DOHH2 (cell line): Measurements from ENCODE around the gene ZNF354B.
"Not testable (repeated sequence)": the region's sequence is repeated elsewhere in the genome, so short reads cannot be mapped to it uniquely, and the experiment has no call there.

ENCODE experiments used
- H3F3A ChIP-seq: fragments of 200-600 bp; sonication (generic), shearing (Covaris generic); 2 replicates; pipeline ENCODE4 v1.6.0; 2016; ENCODE audit warnings: antibody characterized with exemption, mild to moderate bottlenecking; ENCODE audit not compliant: control insufficient read depth, insufficient read depth
- H3K27ac ChIP-seq: fragments of 200-600 bp; sonication (generic); 2 replicates; pipeline ENCODE4 v1.5.1; 2014; ENCODE audit warnings: low read depth, mild to moderate bottlenecking, low read length, moderate library complexity
- H3K27me3 ChIP-seq: fragments of 200-600 bp; sonication (generic); 2 replicates; pipeline ENCODE4 v1.6.1; 2014; ENCODE audit warnings: mild to moderate bottlenecking, low read length, mixed read lengths; ENCODE audit not compliant: control insufficient read depth
- H3K36me3 ChIP-seq: fragments of 200-600 bp; sonication (generic); 2 replicates; pipeline ENCODE4 v1.6.1; 2014; ENCODE audit warnings: mild to moderate bottlenecking, low read length, moderate library complexity, mixed read lengths; ENCODE audit not compliant: control insufficient read depth
- H3K4me1 ChIP-seq: fragments of 200-600 bp; sonication (generic); 2 replicates; pipeline ENCODE4 v1.6.1; 2014; ENCODE audit warnings: mild to moderate bottlenecking, low read length, mixed read lengths; ENCODE audit not compliant: control insufficient read depth
- H3K4me2 ChIP-seq: fragments of 200-600 bp; sonication (generic); 2 replicates; pipeline ENCODE4 v1.6.0; 2014; ENCODE audit warnings: mild to moderate bottlenecking, low read length, moderate library complexity
- H3K4me3 ChIP-seq: fragments of 200-600 bp; sonication (generic); 2 replicates; pipeline ENCODE4 v1.5.1; 2014; ENCODE audit warnings: mild to moderate bottlenecking, low read length, mixed read lengths
- H3K79me2 ChIP-seq: fragments of 200-600 bp; sonication (generic); 2 replicates; pipeline ENCODE4 v1.6.1; 2014; ENCODE audit warnings: mild to moderate bottlenecking, low read length, mixed read lengths; ENCODE audit not compliant: control insufficient read depth
- H3K9me2 ChIP-seq: fragments of 200-600 bp; sonication (generic); replicated peaks from 2 replicates; pipeline ENCODE4 v1.6.1; 2014; ENCODE audit warnings: mild to moderate bottlenecking, low read length, mixed read lengths; ENCODE audit not compliant: control insufficient read depth
- H3K9me3 ChIP-seq: fragments of 200-600 bp; sonication (generic); 2 replicates; pipeline ENCODE4 v1.6.1; 2014; ENCODE audit warnings: antibody characterized with exemption, low read length, mixed read lengths; ENCODE audit not compliant: control insufficient read depth, insufficient read depth
- H4K20me1 ChIP-seq: fragments of 200-600 bp; sonication (generic); 2 replicates; pipeline ENCODE4 v1.6.0; 2014; ENCODE audit warnings: low read depth, mild to moderate bottlenecking, antibody characterized with exemption, low read length, moderate library complexity; ENCODE audit not compliant: control insufficient read depth, insufficient read depth
- CTCF ChIP-seq: fragments of 200-600 bp; sonication (generic); IDR thresholded peaks from one replicate; pipeline ENCODE4 v1.5.1; 2014; ENCODE audit warnings: antibody characterized with exemption, mild to moderate bottlenecking, low read depth, low read length; ENCODE audit not compliant: poor library complexity, severe bottlenecking
- EZH2phosphoT487 ChIP-seq: fragments of 200-600 bp; sonication (generic); IDR thresholded peaks from 2 replicates; pipeline ENCODE4 v1.6.1; 2017; ENCODE audit warnings: borderline replicate concordance, mild to moderate bottlenecking, antibody characterized with exemption, low read length, moderate library complexity, mixed read lengths

Gene ZNF354B

GRCh38 chr5:178831049-178831448 is 28.7 kb upstream of the ZNF354B start:
- Histone ChIP-seq H3K27ac (no peak overlapping the region), H3K27me3 (no peaks in the 10 kb centered on the region), H3K36me3 (no peaks in the 10 kb centered on the region), H3K4me2 (no peak overlapping the region), H3K9me3 (no peaks in the 10 kb centered on the region), H3F3A (no peaks in the 10 kb centered on the region), H4K20me1 (no peaks in the 10 kb centered on the region), H3K9me2 (no peaks in the 10 kb centered on the region), H3K4me3 (no peak overlapping the region), H3K4me1 (no peaks in the 10 kb centered on the region), H3K79me2 (no peaks in the 10 kb centered on the region)
- TF ChIP-seq EZH2phosphoT487: no peak
- TF ChIP-seq CTCF: peak; percentile 15

- Histone ChIP-seq H3K9me2 (no peaks in the 10 kb centered on the region), H3K27ac (no peak overlapping the region), H4K20me1 (no peaks in the 10 kb centered on the region), H3K27me3 (no peaks in the 10 kb centered on the region), H3K4me3 (no peak overlapping the region), H3K79me2 (no peaks in the 10 kb centered on the region), H3K4me2 (no peak overlapping the region), H3K36me3 (no peaks in the 10 kb centered on the region), H3K9me3 (no peaks in the 10 kb centered on the region), H3K4me1 (no peaks in the 10 kb centered on the region), H3F3A (no peaks in the 10 kb centered on the region)
- TF ChIP-seq CTCF: no peak
- no peak for TF ChIP-seq EZH2phosphoT487
These were observed 27.0 kb upstream of the ZNF354B start for GRCh38 chr5:178832618-178833201.

DNA sequence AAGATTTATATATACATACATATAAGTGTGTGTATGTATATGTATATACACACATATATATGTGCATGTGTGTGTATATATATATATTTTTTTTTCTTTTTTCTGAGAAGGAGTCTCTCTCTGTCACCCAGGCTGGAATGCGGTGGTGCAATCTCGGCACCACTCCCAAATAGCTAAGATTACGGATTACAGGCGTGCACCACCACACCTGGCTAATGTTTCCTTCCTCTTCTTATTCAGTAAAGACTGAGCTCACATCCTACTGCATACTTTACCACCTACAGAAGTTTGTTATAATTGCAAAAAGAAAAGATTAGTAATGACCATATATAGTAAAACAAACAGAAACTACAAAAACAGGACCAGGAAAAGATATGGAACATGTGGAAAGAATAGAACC is 23.1 kb upstream of the ZNF354B start:
- Histone ChIP-seq H3K79me2 (no peaks in the 10 kb centered on the region), H3K4me1 (no peaks in the 10 kb centered on the region), H3K27me3 (no peaks in the 10 kb centered on the region), H3K4me3 (no peak overlapping the region), H3K9me3 (no peaks in the 10 kb centered on the region), H3K9me2 (no peaks in the 10 kb centered on the region), H3K36me3 (no peaks in the 10 kb centered on the region), H3K4me2 (no peak overlapping the region), H3F3A (no peaks in the 10 kb centered on the region), H3K27ac (no peak overlapping the region), H4K20me1 (no peaks in the 10 kb centered on the region)
- no peak for TF ChIP-seq EZH2phosphoT487
- TF ChIP-seq CTCF: no peak

DNA sequence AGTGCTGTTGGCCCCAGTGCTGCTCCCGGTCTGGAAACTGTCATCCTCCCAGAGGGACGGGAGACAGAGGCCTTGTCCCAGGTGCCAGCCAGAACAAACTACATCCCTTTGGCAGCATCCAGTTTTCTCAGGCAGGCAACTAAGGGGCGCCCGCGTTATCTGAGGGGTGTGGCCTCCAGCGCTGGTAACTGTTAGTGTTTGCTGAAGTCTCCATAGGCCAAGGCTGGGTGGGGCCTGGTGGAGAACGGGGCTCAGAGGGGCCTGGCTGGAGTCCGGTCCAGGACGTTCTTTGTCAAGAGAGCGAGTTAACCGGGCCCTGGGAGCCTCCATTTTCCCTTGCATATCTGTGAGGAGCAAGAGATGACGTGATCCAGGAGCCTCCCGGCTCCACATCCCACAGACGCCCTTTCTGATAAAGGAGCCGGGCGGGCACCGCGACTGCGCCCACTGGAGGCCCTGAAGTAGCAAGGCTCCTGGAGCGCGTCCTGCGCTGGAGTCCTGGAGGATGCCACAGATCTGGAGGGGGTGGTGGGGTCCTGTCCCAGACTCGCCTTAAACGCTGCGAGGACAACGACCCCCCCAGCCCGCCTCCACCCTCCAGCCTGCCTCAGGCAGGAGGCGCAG is 20.9 kb upstream of the ZNF354B start:
- H3K4me1 ChIP-seq, H4K20me1 ChIP-seq, H3K4me3 ChIP-seq, H3K27ac ChIP-seq, H3K79me2 ChIP-seq, H3K4me2 ChIP-seq, H3K9me3 ChIP-seq, H3K9me2 ChIP-seq, H3F3A ChIP-seq, H3K36me3 ChIP-seq, H3K27me3 ChIP-seq: not testable (repeated sequence)
